GM12874 (cell line): ENCODE measurements around the gene TBC1D22A.

Source experiments
- CTCF ChIP-seq: IDR thresholded peaks from 2 replicates; pipeline ENCODE4 v1.5.1; 2011; ENCODE audit warnings: low read depth, mild to moderate bottlenecking, control low read depth, low read length, moderate library complexity; ENCODE audit not compliant: insufficient read depth

Gene TBC1D22A

GRCh38 chr22:47064416-47064815 lies 302.0 kb downstream of the TBC1D22A start:
- no peak for TF ChIP-seq CTCF

DNA sequence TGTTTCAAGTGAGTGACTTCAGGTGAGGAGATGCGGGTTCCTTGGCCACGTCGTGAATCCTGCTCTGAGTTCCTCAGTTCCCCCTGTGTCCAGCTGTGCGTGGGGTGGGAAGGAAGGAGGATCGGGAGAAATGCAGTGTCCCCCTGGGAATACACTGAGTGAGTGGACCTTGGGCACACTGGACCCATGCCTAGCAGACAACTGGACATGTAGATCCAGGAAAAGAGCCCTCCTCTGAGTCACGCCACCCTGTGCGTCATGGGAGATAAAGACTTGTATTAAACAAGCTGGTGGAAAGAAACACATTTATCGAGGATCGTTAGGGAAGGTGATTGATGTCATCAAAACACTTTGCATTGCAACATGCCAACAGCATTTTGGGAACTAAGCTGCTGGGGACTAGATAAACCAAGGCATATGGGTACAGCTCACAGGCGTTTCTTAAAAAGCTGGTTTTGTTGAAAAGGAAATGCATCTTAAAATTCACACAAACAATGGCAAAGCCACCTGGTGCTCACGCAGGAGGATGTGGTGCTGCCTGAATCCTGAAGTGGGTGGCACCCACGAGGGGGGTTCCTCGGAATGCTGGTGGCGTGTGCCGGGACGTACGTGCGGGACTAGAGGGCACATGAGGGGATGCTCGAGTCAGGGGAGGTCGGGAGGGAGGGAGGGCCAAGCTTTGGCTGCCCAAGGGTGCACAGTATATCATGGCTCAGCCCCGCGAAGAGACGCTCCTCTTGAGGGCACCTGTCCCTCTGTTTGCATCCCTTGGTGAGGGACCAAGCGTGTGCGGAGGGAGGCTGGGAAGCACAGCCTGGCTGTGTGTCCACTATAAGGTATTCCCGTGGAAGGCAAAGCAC lies 303.5 kb downstream of the TBC1D22A start:
- no peak for TF ChIP-seq CTCF

GRCh38 chr22:47066616-47066905 lies 304.1 kb downstream of the TBC1D22A start:
- TF ChIP-seq CTCF: no peak

DNA sequence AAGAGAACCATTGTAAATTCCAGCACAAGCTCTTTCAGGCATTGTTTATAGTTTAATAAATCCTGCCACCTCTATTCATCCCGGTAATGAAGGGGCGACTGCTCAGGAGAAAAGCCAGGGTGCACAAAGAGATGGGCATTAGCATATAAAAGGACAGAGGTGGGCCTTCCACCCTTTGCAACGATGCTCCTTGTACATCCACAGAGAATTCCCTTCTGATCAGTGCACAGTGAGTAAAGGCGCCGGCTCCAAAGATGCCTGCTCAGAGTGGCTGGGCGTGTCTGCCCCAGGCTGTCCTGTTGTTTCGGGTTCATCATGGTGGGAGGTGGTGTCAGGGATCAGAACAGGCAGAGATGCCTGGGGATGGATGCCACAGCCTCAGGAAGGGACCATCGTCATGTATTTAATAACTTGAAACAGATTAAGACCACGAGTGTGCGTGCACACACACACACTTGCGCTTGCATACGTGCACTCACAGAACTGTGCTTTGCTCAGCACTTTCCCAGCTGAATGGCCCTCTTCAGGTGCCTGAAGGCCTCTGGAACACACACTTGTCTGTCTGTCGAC lies 305.0 kb downstream of the TBC1D22A start:
- TF ChIP-seq CTCF: no peak

DNA sequence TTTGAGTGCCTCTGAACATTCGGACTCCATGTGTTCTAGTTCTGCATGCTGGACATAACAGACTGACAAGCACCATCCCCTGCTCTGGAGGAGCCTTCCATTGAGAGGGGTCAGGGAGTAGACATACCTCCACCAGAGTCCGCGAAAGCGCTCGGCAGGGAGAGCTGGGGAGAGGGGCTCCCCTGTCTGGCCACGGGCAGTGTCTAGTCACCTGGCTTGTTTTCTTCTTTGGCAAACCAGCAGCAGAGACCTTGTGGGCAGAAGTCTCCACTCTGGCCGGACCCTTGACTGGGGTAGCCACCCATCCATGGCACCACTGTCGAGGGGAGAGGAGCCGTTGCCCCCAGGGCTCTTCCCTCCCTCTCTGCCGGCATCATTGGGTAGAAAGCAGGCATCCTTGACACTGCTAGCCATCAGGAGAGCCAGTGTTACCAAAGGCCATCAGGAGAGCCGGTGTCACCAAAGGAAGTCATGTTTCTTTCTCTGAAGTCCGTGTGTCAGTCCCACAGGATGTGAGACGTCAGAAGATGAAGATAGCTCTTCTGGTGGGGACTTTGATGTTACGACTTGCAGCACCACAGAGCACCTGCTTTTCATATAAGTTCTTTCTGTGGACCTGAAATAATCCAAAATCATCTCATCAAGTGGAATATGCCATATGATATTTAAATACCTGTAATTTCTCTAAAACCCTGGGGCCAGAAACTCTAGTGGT lies 305.6 kb downstream of the TBC1D22A start:
- TF ChIP-seq CTCF: no peak

DNA sequence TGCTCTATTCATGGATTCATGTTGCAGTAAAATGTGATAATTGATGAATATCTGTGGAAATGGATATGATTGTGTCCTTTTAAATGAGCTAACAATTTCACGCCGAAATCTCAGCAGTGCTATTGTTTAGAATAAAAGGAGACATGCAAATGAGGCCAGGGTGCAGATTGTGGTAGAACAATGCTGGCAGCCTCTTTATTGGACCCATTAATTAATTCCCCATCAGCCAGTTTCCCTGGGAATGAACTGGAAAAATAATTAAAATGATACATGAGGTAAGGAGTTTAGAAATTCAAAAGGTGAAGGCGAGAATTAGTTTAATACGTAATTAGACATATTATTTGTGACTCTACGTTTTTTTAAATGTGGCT lies 306.2 kb downstream of the TBC1D22A start:
- TF ChIP-seq CTCF: no peak

DNA sequence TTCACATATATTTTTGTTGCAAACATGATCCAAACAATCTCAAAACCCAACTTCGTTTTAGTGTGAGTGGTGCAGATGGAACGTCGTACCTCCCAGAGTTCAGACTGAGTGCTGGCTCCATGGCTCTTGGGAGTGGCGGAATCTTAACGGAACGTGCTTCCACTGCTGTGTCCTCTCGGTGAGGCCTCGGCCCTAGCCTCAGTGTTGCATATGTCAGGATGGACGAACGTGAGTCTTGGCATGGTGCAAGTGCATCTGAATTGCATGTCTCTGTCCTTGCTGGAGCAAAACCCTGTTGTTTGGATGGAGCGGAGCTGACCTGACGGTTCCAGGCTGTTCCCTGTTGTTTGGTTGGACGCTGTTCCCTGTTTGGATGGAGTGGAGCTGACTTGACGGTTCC lies 306.8 kb downstream of the TBC1D22A start:
- no peak for TF ChIP-seq CTCF
